ENCODE measurements around the gene IRF2. TPM values are rescaled to one million over a fixed set of nuclear protein-coding genes. Genes with fewer than 3 reads are reported as not detected.

Gene IRF2
- total and polyA plus RNA-seq, 9 donors: 27.8 to 68.4 (median 40.7) TPM

DNA sequence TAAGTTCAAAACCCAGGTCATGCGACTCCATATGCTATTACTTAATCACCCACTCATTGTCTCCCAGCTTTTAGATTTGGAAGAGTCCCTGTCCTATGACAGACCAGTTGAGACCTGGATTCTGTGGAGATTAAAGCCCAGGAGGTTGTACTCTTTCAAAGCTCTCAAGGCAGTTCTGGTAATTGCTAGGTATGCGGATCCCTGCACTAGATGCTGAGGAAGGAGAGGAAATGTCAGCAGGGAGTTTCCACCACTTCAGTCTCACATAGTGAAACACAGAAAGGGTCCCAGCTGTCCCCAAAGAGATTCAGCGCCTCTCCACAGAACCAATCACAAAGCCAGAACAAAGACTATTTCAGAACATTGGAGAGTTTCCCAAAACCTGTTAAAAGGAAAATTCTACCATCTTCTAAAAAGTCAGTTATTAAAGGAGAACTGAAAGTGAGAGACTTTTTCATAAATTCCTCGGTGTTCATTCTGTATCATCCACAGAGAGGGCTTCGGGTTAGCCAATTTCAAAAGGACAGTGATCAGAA lies 53.4 kb downstream of the IRF2 start:
- Histone ChIP-seq H3K27ac (no peak overlapping the region), H3K9me3 (no peaks in the 10 kb centered on the region), H3K4me1 (ENCODE audit: insufficient read depth) (peaks cover 19% of the 10 kb centered on the region), H3K4me3 (no peak overlapping the region), H3K27me3 (no peaks in the 10 kb centered on the region), H3K36me3 (no peaks in the 10 kb centered on the region)
- no peak for TF ChIP-seq EP300 (IDR thresholded peaks at IDR 0.05)
- no peak for DNase-seq
- 88 to 92% (median 89%) methylated on average over 5 of the region's 5 CpGs for WGBS, 3 donors
- intact Hi-C loops (cut with DNase I): no loop called here

DNA sequence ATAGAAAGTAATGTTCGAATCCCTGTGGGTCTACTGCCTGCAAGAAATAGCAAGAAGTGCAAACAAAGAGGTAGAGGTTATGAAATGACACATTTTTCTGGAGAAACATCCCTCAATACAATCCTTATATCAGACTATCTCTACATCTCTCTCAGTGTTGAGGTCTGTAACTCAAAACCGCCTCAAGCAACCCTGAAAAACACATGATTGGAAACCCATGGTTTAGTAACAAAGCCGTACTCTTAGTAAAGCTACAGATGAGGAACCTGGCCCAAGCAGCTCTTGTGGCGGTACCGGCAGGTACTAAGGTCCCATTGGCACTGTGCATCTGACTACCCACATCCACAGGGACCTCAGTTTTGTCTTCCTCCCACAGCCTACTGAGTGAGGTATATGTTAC lies 53.9 kb downstream of the IRF2 start:
- H3K36me3 ChIP-seq: no peaks in the 10 kb centered on the region

DNA sequence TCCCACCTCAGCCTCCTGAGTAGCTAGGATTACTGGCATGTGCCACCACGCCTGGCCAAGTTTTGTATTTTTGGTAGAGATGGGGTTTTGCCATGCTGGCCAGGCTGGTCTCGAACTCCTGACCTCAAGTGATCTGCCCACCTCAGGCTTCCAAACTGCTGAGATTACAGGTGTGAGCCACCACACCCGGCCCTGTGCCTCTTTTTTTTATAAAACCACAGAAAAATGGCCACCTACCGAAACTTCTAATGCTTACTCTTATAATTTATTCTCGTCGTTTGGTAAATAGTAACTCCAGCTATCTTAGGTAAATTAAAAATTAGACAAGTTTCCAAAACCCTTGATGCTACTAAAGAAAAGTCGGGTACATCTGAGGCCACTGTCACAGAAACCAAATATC lies 54.4 kb downstream of the IRF2 start:
- TF ChIP-seq EP300 (IDR thresholded peaks at IDR 0.05) (no peak), POLR2A (IDR thresholded peaks at IDR 0.05) (no peak)
- TF ChIP-seq, protein P1, sequence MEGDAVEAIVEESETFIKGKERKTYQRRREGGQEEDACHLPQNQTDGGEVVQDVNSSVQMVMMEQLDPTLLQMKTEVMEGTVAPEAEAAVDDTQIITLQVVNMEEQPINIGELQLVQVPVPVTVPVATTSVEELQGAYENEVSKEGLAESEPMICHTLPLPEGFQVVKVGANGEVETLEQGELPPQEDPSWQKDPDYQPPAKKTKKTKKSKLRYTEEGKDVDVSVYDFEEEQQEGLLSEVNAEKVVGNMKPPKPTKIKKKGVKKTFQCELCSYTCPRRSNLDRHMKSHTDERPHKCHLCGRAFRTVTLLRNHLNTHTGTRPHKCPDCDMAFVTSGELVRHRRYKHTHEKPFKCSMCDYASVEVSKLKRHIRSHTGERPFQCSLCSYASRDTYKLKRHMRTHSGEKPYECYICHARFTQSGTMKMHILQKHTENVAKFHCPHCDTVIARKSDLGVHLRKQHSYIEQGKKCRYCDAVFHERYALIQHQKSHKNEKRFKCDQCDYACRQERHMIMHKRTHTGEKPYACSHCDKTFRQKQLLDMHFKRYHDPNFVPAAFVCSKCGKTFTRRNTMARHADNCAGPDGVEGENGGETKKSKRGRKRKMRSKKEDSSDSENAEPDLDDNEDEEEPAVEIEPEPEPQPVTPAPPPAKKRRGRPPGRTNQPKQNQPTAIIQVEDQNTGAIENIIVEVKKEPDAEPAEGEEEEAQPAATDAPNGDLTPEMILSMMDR (IDR thresholded peaks at IDR 0.05): no peak
- Histone ChIP-seq H3K27me3 (no peaks in the 10 kb centered on the region), H3K9me3 (no peaks in the 10 kb centered on the region), H3K4me3 (no peak overlapping the region), H3K27ac (no peak overlapping the region), H3K36me3 (no peaks in the 10 kb centered on the region), H3K4me1 (ENCODE audit: insufficient read depth) (peaks cover 15% of the 10 kb centered on the region)
- no peak for DNase-seq
- intact Hi-C loops (cut with DNase I): no loop called here
- WGBS, 3 donors: 96% methylated on average over 7 of the region's 7 CpGs

More for the DNA sequence above, 53.9 kb downstream of the IRF2 start:
- Histone ChIP-seq H3K4me3 (no peak overlapping the region), H3K27me3 (no peaks in the 10 kb centered on the region), H3K27ac (no peak overlapping the region), H3K4me1 (ENCODE audit: insufficient read depth) (peaks cover 17% of the 10 kb centered on the region), H3K9me3 (no peaks in the 10 kb centered on the region)
- no peak for DNase-seq
- TF ChIP-seq EP300 (IDR thresholded peaks at IDR 0.05) (no peak), POLR2A (IDR thresholded peaks at IDR 0.05) (no peak)
- TF ChIP-seq, protein P1 (IDR thresholded peaks at IDR 0.05): no peak
- 95 to 96% (median 96%) methylated on average over 5 of the region's 5 CpGs for WGBS, 3 donors
- intact Hi-C loops (cut with DNase I): no loop called here

DNA sequence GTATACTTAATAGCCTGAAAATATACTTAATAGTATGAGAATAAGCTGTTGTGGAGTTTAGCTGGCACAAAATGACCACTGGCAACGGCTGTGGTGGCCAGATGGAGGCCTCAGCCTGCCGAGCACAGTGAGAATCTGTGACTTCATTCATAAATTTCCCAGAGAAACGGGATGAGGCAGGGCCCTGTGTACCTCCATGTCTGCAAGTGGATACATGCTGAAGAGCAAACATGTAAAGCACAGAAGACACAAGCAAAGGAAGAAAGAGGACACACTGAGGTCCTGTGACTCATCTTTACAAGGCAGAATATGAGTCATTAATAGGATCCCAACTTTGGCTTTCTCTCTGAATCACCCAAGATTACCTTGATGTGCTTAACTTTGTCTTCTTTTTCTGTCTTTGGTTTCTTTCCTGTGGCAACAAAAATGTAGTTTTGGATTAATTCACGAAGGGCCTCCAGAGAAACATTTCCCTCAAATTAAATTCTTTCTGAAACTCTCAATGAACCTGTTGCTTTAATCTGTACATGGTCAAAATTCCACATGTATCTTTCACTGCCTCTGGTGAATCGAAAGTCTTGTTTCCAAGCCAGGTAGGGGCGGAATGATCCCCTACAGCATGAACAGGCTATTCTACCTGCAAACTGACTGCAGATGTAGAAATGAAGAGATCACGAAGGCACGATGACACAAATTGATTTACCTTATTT lies 56.4 kb downstream of the IRF2 start:
- Histone ChIP-seq H3K9me3 (no peaks in the 10 kb centered on the region), H3K4me1 (ENCODE audit: insufficient read depth) (peaks cover 18% of the 10 kb centered on the region), H3K36me3 (no peaks in the 10 kb centered on the region), H3K27ac (peak overlapping the region in 1 of 2 donors; percentile 60), H3K27me3 (no peaks in the 10 kb centered on the region), H3K4me3 (no peak overlapping the region)
- 44 to 54% (median 50%) methylated on average over 8 of the region's 8 CpGs for WGBS, 3 donors
- DNase-seq: no peak
- TF ChIP-seq POLR2A (IDR thresholded peaks at IDR 0.05) (no peak), EP300 (IDR thresholded peaks at IDR 0.05) (no peak)
- TF ChIP-seq, protein P1 (IDR thresholded peaks at IDR 0.05): no peak
- intact Hi-C loops (cut with DNase I): no loop called here

Measured in ovary (tissue), 9 donors.